ENCODE results near the gene FAM13A. TPM values are rescaled to one million over a fixed set of nuclear protein-coding genes. Genes with fewer than 3 reads are reported as not detected.

Gene FAM13A
- total and polyA plus RNA-seq, 2 of the 8 experiments (the other 6 are each of a cell fraction or from before 2014, with no cell fraction given): 7.1 to 16.5 TPM

DNA sequence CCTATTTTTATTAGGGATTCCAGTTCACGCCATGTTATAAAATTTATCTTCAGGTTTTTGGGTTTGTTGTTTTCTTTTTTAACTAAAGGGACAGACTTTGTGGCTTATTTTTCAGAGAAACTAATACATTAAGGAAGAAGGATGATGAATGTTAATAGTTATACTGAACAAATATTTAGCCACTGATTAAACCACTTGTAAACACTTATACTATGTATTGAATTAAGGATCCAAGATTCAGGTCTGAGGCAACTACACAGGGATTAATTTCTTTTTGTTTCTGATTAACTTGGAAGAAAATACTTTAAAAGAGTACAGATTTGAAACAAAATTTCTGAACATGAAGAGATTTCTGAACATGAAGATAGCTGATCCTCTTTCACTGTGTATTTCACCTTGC, 276.6 kb downstream of the FAM13A start:
- no peak overlapping the region for H2BK12ac ChIP-seq (ENCODE audit: low read depth, low read length)
- FAIRE-seq: no peak
- ChIA-PET CTCF (ENCODE audit: partially characterized antibody) (no interaction called here), POLR2A (ENCODE audit: partially characterized antibody) (no interaction called here)
- H2BK5ac ChIP-seq (ENCODE audit: low read depth, low read length): no peak overlapping the region
- no peak overlapping the region for H3K23ac ChIP-seq (ENCODE audit: insufficient read length)
- H2BK15ac ChIP-seq (ENCODE audit: low read length): no peak overlapping the region
- H3K36me3 ChIP-seq (ENCODE audit: control insufficient read depth in 2 of 4, insufficient read depth in 4 of 4, low read length in 3 of 4): no peaks in the 10 kb centered on the region; a peak in 1 of 8 replicates
- no peak for TF ChIP-seq RFX5 (IDR thresholded peaks at IDR 0.05; ENCODE audit: borderline replicate concordance, low read depth, low read length)
- TF ChIP-seq GABPA (IDR thresholded peaks at IDR 0.05; ENCODE audit: borderline replicate concordance, insufficient read depth, low read length): no peak
- TF ChIP-seq, protein P1, sequence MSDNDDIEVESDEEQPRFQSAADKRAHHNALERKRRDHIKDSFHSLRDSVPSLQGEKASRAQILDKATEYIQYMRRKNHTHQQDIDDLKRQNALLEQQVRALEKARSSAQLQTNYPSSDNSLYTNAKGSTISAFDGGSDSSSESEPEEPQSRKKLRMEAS (IDR thresholded peaks at IDR 0.05): no peak
- no peak for TF ChIP-seq CREB1 (IDR thresholded peaks at IDR 0.05)
- no peak for TF ChIP-seq BRCA1 (IDR thresholded peaks at IDR 0.05; ENCODE audit: low read depth, low read length)
- no peak for TF ChIP-seq CTBP2 (IDR thresholded peaks at IDR 0.05; ENCODE audit: borderline replicate concordance, insufficient read depth, insufficient read length, low read length)
- no peak for TF ChIP-seq CHD2 (IDR thresholded peaks at IDR 0.05; ENCODE audit: low read length)
- no peak for TF ChIP-seq POLR2AphosphoS5 (IDR thresholded peaks at IDR 0.05; ENCODE audit: low read depth, low read length)
- no peak for TF ChIP-seq JUND (IDR thresholded peaks at IDR 0.05; ENCODE audit: low read length)
- TF ChIP-seq SP1 (IDR thresholded peaks at IDR 0.05; ENCODE audit: low read depth, low read length): no peak
- no peak for TF ChIP-seq SIX5 (IDR thresholded peaks at IDR 0.05; ENCODE audit: low read depth, low read length)
- TF ChIP-seq TBP (IDR thresholded peaks at IDR 0.05; ENCODE audit: low read depth, low read length): no peak
- TF ChIP-seq RXRA (IDR thresholded peaks at IDR 0.05; ENCODE audit: insufficient read depth, low read depth, low read length): no peak
- no peak for TF ChIP-seq CHD1 (IDR thresholded peaks at IDR 0.05; ENCODE audit: low read depth, low read length)
- TF ChIP-seq POU5F1 (IDR thresholded peaks at IDR 0.05; ENCODE audit: low read depth, low read length): no peak
- H4K20me1 ChIP-seq (replicated peaks in 1 of 2; ENCODE audit: control insufficient read depth in 1 of 2, insufficient read depth in 2 of 2, low read length in 2 of 2): no peaks in the 10 kb centered on the region
- no peak overlapping the region for H2AK5ac ChIP-seq (ENCODE audit: low read depth, low read length)
- H3K14ac ChIP-seq (ENCODE audit: insufficient read length): no peak overlapping the region
- no peak overlapping the region for H3K4ac ChIP-seq (replicated peaks; ENCODE audit: insufficient read length, low read depth, low read length)
- H4K8ac ChIP-seq (ENCODE audit: extremely low read depth, insufficient read depth, low read length): no peak overlapping the region
- H3K4me1 ChIP-seq (replicated peaks in 1 of 4; ENCODE audit: control insufficient read depth in 3 of 4, insufficient read depth in 4 of 4, low read length in 3 of 4): no peaks in the 10 kb centered on the region
- no peak overlapping the region for H3K27ac ChIP-seq (ENCODE audit: low read depth, low read length)
- H3K4me3 ChIP-seq (ENCODE audit: extremely low read depth in 1 of 4, insufficient read depth in 2 of 4, low read depth in 3 of 4, low read length in 4 of 4): no peak overlapping the region
- no peaks in the 10 kb centered on the region; the same call in 1 of the 2 replicates for H3K79me1 ChIP-seq (ENCODE audit: low read depth, low read length)
- H3K4me2 ChIP-seq (ENCODE audit: insufficient read depth in 1 of 2, low read depth in 2 of 2, low read length in 2 of 2): no peak overlapping the region
- no peaks in the 10 kb centered on the region for H3K23me2 ChIP-seq (ENCODE audit: low read depth, low read length)
- DNase-seq (ENCODE audit: low read depth in 1 of 2, low spot score in 2 of 2): no peak
- H3K56ac ChIP-seq (replicated peaks; ENCODE audit: insufficient read length, low read depth, low read length): no peak overlapping the region
- no peak overlapping the region for H3K18ac ChIP-seq (ENCODE audit: extremely low read depth, low read length)
- no peak overlapping the region for H2AFZ ChIP-seq (ENCODE audit: low read length)
- 91% methylated on average over 1 of the region's 1 CpG; no CpG with 5 or more reads in 1 of the 2 experiments for WGBS, 2 experiments (ENCODE audit: extremely low coverage in 1 of 2, insufficient coverage in 1 of 2, insufficient read length in 1 of 2, insufficient replicate concordance in 2 of 2, low coverage in 1 of 2, low lambda C conversion rate in 2 of 2, missing lambda C conversion rate in 1 of 2)
- H3K9me3 ChIP-seq (ENCODE audit: insufficient read depth in 2 of 2, low read depth in 1 of 2, low read length in 1 of 2): no peaks in the 10 kb centered on the region
- H4K5ac ChIP-seq (ENCODE audit: insufficient read length, low read depth, low read length): no peak overlapping the region
- H3K79me2 ChIP-seq (ENCODE audit: control insufficient read depth in 1 of 2, insufficient read depth in 2 of 2, low read length in 2 of 2): no peaks in the 10 kb centered on the region
- no peak overlapping the region for H4K91ac ChIP-seq (replicated peaks; ENCODE audit: insufficient read length, low read length)
- H2BK120ac ChIP-seq (replicated peaks; ENCODE audit: low read depth, low read length): no peak overlapping the region
- no peak overlapping the region for H2BK20ac ChIP-seq (ENCODE audit: low read length)
- H3K9ac ChIP-seq (replicated peaks in 1 of 4; ENCODE audit: extremely low read depth in 1 of 4, low read depth in 3 of 4, low read length in 3 of 4): no peak overlapping the region
- H3K27me3 ChIP-seq (replicated peaks in 1 of 4; ENCODE audit: control insufficient read depth in 3 of 4, extremely low read depth in 1 of 4, insufficient read depth in 3 of 4, low read length in 3 of 4): no peaks in the 10 kb centered on the region

Measured in H1 (cell line).